ENCODE results near the gene ACTRT3.

The ACTRT3 gene

GRCh38 chr3:169804681-169805080 is 35.3 kb upstream of the ACTRT3 start:
- TF ChIP-seq EP300 (IDR thresholded peaks at IDR 0.05; ENCODE audit: borderline replicate concordance) (no peak), FOXM1 (IDR thresholded peaks at IDR 0.05; ENCODE audit: borderline replicate concordance, low read depth) (no peak), RAD21 (IDR thresholded peaks at IDR 0.05; ENCODE audit: low read depth) (no peak), USF1 (IDR thresholded peaks at IDR 0.05) (no peak), CREB1 (IDR thresholded peaks at IDR 0.05; ENCODE audit: low read depth) (no peak), REST (IDR thresholded peaks at IDR 0.05; ENCODE audit: low read depth) (no peak), TEAD4 (IDR thresholded peaks at IDR 0.05) (no peak), YY1 (IDR thresholded peaks at IDR 0.05; ENCODE audit: low read depth) (no peak), ZBTB7A (IDR thresholded peaks at IDR 0.05; ENCODE audit: low read depth) (no peak), EGR1 (IDR thresholded peaks at IDR 0.05) (no peak), NFIC (IDR thresholded peaks at IDR 0.05) (no peak)

- TF ChIP-seq NFIC (IDR thresholded peaks at IDR 0.05) (no peak), EGR1 (IDR thresholded peaks at IDR 0.05) (no peak)
These were observed 23.0 kb upstream of the ACTRT3 start for GRCh38 chr3:169792359-169792758.

- no peak for TF ChIP-seq MAX (IDR thresholded peaks at IDR 0.05)
- TF ChIP-seq EP300 (IDR thresholded peaks at IDR 0.05; ENCODE audit: borderline replicate concordance) = no peak
- TF ChIP-seq YY1 (IDR thresholded peaks at IDR 0.05; ENCODE audit: low read depth) = no peak
- TF ChIP-seq CREB1 (IDR thresholded peaks at IDR 0.05; ENCODE audit: low read depth) = no peak
These were observed 21.5 kb upstream of the ACTRT3 start for GRCh38 chr3:169790687-169791429.

GRCh38 chr3:169790219-169790618 is 20.9 kb upstream of the ACTRT3 start:
- TF ChIP-seq TCF12 (IDR thresholded peaks at IDR 0.05; ENCODE audit: low read depth) (no peak), USF1 (IDR thresholded peaks at IDR 0.05) (no peak), EP300 (IDR thresholded peaks at IDR 0.05; ENCODE audit: borderline replicate concordance) (no peak), RAD21 (IDR thresholded peaks at IDR 0.05; ENCODE audit: low read depth) (no peak), EGR1 (IDR thresholded peaks at IDR 0.05) (no peak), CREB1 (IDR thresholded peaks at IDR 0.05; ENCODE audit: low read depth) (no peak), MAX (IDR thresholded peaks at IDR 0.05) (no peak), NFIC (IDR thresholded peaks at IDR 0.05) (no peak), REST (IDR thresholded peaks at IDR 0.05; ENCODE audit: low read depth) (no peak), CEBPB (IDR thresholded peaks at IDR 0.05) (no peak)

GRCh38 chr3:169787791-169788190 is 18.4 kb upstream of the ACTRT3 start:
- TF ChIP-seq USF1 (IDR thresholded peaks at IDR 0.05) (no peak), RAD21 (IDR thresholded peaks at IDR 0.05; ENCODE audit: low read depth) (no peak), FOXM1 (IDR thresholded peaks at IDR 0.05; ENCODE audit: borderline replicate concordance, low read depth) (no peak), EP300 (IDR thresholded peaks at IDR 0.05; ENCODE audit: borderline replicate concordance) (no peak), NFIC (IDR thresholded peaks at IDR 0.05) (no peak), ZBTB7A (IDR thresholded peaks at IDR 0.05; ENCODE audit: low read depth) (no peak), TAF1 (IDR thresholded peaks at IDR 0.05; ENCODE audit: low read depth) (no peak), CEBPB (IDR thresholded peaks at IDR 0.05) (no peak), TEAD4 (IDR thresholded peaks at IDR 0.05) (no peak), REST (IDR thresholded peaks at IDR 0.05; ENCODE audit: low read depth) (no peak), YY1 (IDR thresholded peaks at IDR 0.05; ENCODE audit: low read depth) (no peak), TCF12 (IDR thresholded peaks at IDR 0.05; ENCODE audit: low read depth) (no peak), EGR1 (IDR thresholded peaks at IDR 0.05) (no peak), MAX (IDR thresholded peaks at IDR 0.05) (no peak), CREB1 (IDR thresholded peaks at IDR 0.05; ENCODE audit: low read depth) (no peak)
